ENCODE data around the gene ABCD1.

DNA sequence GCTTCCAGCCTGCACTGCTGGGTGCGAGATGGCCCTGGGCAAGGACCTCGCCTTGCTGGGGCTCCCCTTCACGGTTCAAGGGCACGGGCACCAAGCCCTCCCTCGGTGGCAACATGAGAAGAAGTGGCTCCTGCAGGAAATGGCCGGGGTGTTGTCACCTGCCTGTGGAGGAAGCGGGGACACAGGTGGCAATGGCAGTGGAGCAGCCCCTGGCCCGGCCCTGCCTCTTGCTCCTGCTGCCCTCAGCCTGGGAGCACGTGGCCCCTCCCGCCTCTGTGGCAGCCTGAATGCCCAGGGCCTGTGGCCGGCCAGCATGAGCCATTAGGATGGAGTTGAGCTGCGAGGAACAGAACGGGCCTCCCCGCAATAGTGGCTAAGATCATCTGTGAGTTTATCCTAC lies 16.8 kb downstream of the ABCD1 start:
- TF ChIP-seq ZNF384 (IDR thresholded peaks at IDR 0.05; ENCODE audit: borderline replicate concordance, low read depth, low read length) = no peak
- TF ChIP-seq, protein P1, sequence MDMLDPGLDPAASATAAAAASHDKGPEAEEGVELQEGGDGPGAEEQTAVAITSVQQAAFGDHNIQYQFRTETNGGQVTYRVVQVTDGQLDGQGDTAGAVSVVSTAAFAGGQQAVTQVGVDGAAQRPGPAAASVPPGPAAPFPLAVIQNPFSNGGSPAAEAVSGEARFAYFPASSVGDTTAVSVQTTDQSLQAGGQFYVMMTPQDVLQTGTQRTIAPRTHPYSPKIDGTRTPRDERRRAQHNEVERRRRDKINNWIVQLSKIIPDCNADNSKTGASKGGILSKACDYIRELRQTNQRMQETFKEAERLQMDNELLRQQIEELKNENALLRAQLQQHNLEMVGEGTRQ (IDR thresholded peaks at IDR 0.05; ENCODE audit: borderline replicate concordance, low read depth, low read length) = no peak
- TF ChIP-seq HDAC2 (IDR thresholded peaks at IDR 0.05) = no peak
